GM12891 (cell line): Measurements from ENCODE around the gene BCL2.

Experiments
- PAX5 ChIP-seq: IDR thresholded peaks from 2 replicates; pipeline ENCODE4 v1.6.1; 2011; ENCODE audit warnings: low read length, moderate library complexity, mild to moderate bottlenecking; ENCODE audit not compliant: insufficient read depth, severe bottlenecking
- POLR2A ChIP-seq: IDR thresholded peaks from 2 replicates; pipeline ENCODE4 v1.6.1; 2011; ENCODE audit warnings: low read depth, low read length, control low read depth
- POLR2AphosphoS5 ChIP-seq: IDR thresholded peaks from 2 replicates; pipeline ENCODE4 v1.6.1; 2011; ENCODE audit warnings: low read depth, low read length, control low read depth
- POU2F2 ChIP-seq: IDR thresholded peaks from 2 replicates; pipeline ENCODE4 v1.6.1; 2011; ENCODE audit warnings: low read depth, mild to moderate bottlenecking, control low read depth, low read length, moderate library complexity
- SPI1 ChIP-seq: IDR thresholded peaks from 2 replicates; pipeline ENCODE4 v1.6.1; 2011; ENCODE audit warnings: low read depth, low read length, control low read depth
- TAF1 ChIP-seq: IDR thresholded peaks from 2 replicates; pipeline ENCODE4 v1.6.1; 2011; ENCODE audit warnings: low read depth, low read length, control low read depth

DNA sequence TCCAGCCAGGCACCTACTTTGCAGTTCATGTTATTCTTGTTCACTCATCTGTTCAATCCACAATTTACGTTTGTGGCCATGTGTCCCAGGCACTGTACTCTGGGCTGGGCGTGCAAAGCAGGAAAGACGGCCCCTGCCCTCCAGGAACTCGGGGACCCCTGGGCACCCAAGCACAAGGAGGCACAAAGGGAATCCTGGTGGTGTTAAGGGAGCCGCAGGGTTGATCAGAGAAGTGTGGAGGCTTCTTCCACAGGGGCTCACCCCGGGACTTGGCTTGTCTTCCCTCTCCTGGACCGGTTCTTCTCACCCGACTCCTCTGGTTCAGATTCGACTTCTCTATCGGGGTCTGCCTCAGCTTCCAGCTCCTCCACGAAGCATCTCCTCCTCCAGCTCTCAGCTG lies 230.5 kb downstream of the BCL2 start:
- no peak for TF ChIP-seq POLR2A
- no peak for TF ChIP-seq TAF1
- TF ChIP-seq POLR2AphosphoS5 = no peak
- no peak for TF ChIP-seq POU2F2
- TF ChIP-seq SPI1 = no peak
- no peak for TF ChIP-seq PAX5
